ENCODE measurements around the gene TEKT5. TPM values are rescaled to one million over a fixed set of nuclear protein-coding genes. Genes with fewer than 3 reads are reported as not detected.

The TEKT5 gene
- total RNA-seq, 2 donors from 2014 or later: 0.36 to 3.9 TPM

- Histone ChIP-seq H3K27ac (peak overlapping the region; percentile 58 to 64), H3K4me3 (no peak overlapping the region)
- DNase-seq (ENCODE audit: low spot score): no peak
Measured at GRCh38 chr16:10616419-10616755, 78.3 kb downstream of the TEKT5 start.

GRCh38 chr16:10614685-10615084 lies 80.0 kb downstream of the TEKT5 start:
- DNase-seq (ENCODE audit: low spot score): no peak

More at GRCh38 chr16:10616419-10616755, 78.3 kb downstream of the TEKT5 start:
- Histone ChIP-seq H3K9me3 (no peaks in the 10 kb centered on the region), H3K4me1 (replicated peaks) (peaks cover 5% of the 10 kb centered on the region), H3K27me3 (replicated peaks; ENCODE audit: insufficient read depth) (no peaks in the 10 kb centered on the region), H3K36me3 (no peaks in the 10 kb centered on the region)
- WGBS: 37% methylated on average over 6 of the region's 6 CpGs
- TF ChIP-seq CTCF (IDR thresholded peaks at IDR 0.05) (no peak), POLR2A (IDR thresholded peaks at IDR 0.05) (no peak), POLR2AphosphoS5 (IDR thresholded peaks at IDR 0.05) (no peak)
- intact Hi-C loops (cut with DNase I): no loop called here

GRCh38 chr16:10613785-10614485 lies 80.8 kb downstream of the TEKT5 start:
- TF ChIP-seq POLR2A (IDR thresholded peaks at IDR 0.05) (no peak), POLR2AphosphoS5 (IDR thresholded peaks at IDR 0.05) (no peak), CTCF (IDR thresholded peaks at IDR 0.05) (no peak)
- no peaks in the 10 kb centered on the region for H3K36me3 ChIP-seq
- no peak overlapping the region for H3K27ac ChIP-seq
- no peaks in the 10 kb centered on the region for H3K9me3 ChIP-seq
- peaks cover 5% of the 10 kb centered on the region for H3K4me1 ChIP-seq (replicated peaks)
- no peak for DNase-seq (ENCODE audit: low spot score)
- no peak overlapping the region for H3K4me3 ChIP-seq
- intact Hi-C loops (cut with DNase I): no loop called here
- H3K27me3 ChIP-seq (replicated peaks; ENCODE audit: insufficient read depth): no peaks in the 10 kb centered on the region
- 77% methylated on average over 6 of the region's 6 CpGs for WGBS

More at GRCh38 chr16:10614685-10615084, 80.0 kb downstream of the TEKT5 start:
- Histone ChIP-seq H3K9me3 (no peaks in the 10 kb centered on the region), H3K4me1 (replicated peaks) (peaks cover 5% of the 10 kb centered on the region), H3K4me3 (no peak overlapping the region), H3K27me3 (replicated peaks; ENCODE audit: insufficient read depth) (no peaks in the 10 kb centered on the region), H3K27ac (no peak overlapping the region), H3K36me3 (no peaks in the 10 kb centered on the region)
- intact Hi-C loops (cut with DNase I): no loop called here
- TF ChIP-seq CTCF (IDR thresholded peaks at IDR 0.05) (no peak), POLR2A (IDR thresholded peaks at IDR 0.05) (no peak), POLR2AphosphoS5 (IDR thresholded peaks at IDR 0.05) (no peak)

- no peak overlapping the region for H3K27ac ChIP-seq
- peaks cover 5% of the 10 kb centered on the region for H3K4me1 ChIP-seq (replicated peaks)
- TF ChIP-seq POLR2A (IDR thresholded peaks at IDR 0.05) (no peak), POLR2AphosphoS5 (IDR thresholded peaks at IDR 0.05) (no peak), CTCF (IDR thresholded peaks at IDR 0.05) (no peak)
- 63% methylated on average over 6 of the region's 6 CpGs for WGBS
- no peaks in the 10 kb centered on the region for H3K27me3 ChIP-seq (replicated peaks; ENCODE audit: insufficient read depth)
- no peak overlapping the region for H3K4me3 ChIP-seq
- no peak for DNase-seq (ENCODE audit: low spot score)
- H3K36me3 ChIP-seq: no peaks in the 10 kb centered on the region
- no peaks in the 10 kb centered on the region for H3K9me3 ChIP-seq
- intact Hi-C loops (cut with DNase I): no loop called here
Measured at GRCh38 chr16:10612649-10613179, 82.0 kb downstream of the TEKT5 start.

GRCh38 chr16:10611825-10612342 lies 82.8 kb downstream of the TEKT5 start:
- WGBS: 91% methylated on average over 6 of the region's 6 CpGs
- Histone ChIP-seq H3K4me1 (replicated peaks) (peaks cover 2% of the 10 kb centered on the region), H3K27ac (no peak overlapping the region), H3K9me3 (no peaks in the 10 kb centered on the region), H3K27me3 (replicated peaks; ENCODE audit: insufficient read depth) (no peaks in the 10 kb centered on the region), H3K4me3 (no peak overlapping the region), H3K36me3 (no peaks in the 10 kb centered on the region)
- intact Hi-C loops (cut with DNase I): no loop called here
- TF ChIP-seq POLR2A (IDR thresholded peaks at IDR 0.05) (no peak), POLR2AphosphoS5 (IDR thresholded peaks at IDR 0.05) (no peak), CTCF (IDR thresholded peaks at IDR 0.05) (no peak)
- no peak for DNase-seq (ENCODE audit: low spot score)
